Measurements from ENCODE around the gene ABTB2. TPM values are rescaled to one million over a fixed set of nuclear protein-coding genes. Genes with fewer than 3 reads are reported as not detected.

ABTB2 gene
- total RNA-seq, 1 experiment from 2014 or later, result 3.6 TPM

DNA sequence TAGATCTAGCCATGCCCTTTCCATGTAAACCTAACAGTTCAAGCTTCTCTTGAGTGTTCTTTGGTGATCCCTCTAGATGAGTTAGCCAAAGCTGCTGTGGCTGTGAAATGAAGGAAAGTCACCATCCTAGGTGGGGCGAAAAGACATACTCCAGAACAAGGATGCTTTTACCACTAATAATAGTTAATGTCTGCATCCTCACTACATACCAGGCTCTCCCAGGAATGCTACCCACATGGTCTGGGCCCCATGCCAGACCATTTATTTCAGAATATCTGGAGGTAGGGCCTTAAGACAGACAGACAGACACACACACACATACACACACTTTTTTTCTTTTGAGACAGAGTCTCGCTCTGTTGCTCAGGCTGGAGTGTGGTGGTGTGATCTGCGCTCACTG is 14.7 kb downstream of the ABTB2 start:
- Histone ChIP-seq H3K36me3 (ENCODE audit: control insufficient read depth, insufficient read depth, low read length) (no peaks in the 10 kb centered on the region), H3K9me3 (no peaks in the 10 kb centered on the region), H3K4me3 (ENCODE audit: low read depth, low read length) (no peak overlapping the region), H3K27me3 (replicated peaks; ENCODE audit: control insufficient read depth, insufficient read depth, low read length) (no peaks in the 10 kb centered on the region), H3K4me1 (peaks cover 36% of the 10 kb centered on the region)
- H3K4me1 Mint-ChIP-seq (ENCODE audit: low read depth, unreplicated experiment), result peaks cover 22% of the 10 kb centered on the region
- no peaks in the 10 kb centered on the region for H3K36me3 Mint-ChIP-seq (ENCODE audit: insufficient read depth, unreplicated experiment)
- no peak overlapping the region for H3K4me3 Mint-ChIP-seq (ENCODE audit: unreplicated experiment)
- H3K27ac Mint-ChIP-seq (ENCODE audit: unreplicated experiment), result no peak overlapping the region
- no peaks in the 10 kb centered on the region for H3K9me3 Mint-ChIP-seq (ENCODE audit: unreplicated experiment)
- CTCF ChIA-PET, result interaction anchor here (1.6 kb wide), 1 partner anchor 169 kb away, joined by 9 read pairs; no protein-coding TSS in a partner anchor
- BruUV-seq (replicated peaks), result no TSS peak
- POLR2A ChIA-PET, result no interaction called here
- TF ChIP-seq, protein P1, sequence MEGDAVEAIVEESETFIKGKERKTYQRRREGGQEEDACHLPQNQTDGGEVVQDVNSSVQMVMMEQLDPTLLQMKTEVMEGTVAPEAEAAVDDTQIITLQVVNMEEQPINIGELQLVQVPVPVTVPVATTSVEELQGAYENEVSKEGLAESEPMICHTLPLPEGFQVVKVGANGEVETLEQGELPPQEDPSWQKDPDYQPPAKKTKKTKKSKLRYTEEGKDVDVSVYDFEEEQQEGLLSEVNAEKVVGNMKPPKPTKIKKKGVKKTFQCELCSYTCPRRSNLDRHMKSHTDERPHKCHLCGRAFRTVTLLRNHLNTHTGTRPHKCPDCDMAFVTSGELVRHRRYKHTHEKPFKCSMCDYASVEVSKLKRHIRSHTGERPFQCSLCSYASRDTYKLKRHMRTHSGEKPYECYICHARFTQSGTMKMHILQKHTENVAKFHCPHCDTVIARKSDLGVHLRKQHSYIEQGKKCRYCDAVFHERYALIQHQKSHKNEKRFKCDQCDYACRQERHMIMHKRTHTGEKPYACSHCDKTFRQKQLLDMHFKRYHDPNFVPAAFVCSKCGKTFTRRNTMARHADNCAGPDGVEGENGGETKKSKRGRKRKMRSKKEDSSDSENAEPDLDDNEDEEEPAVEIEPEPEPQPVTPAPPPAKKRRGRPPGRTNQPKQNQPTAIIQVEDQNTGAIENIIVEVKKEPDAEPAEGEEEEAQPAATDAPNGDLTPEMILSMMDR (IDR thresholded peaks at IDR 0.05; ENCODE audit: insufficient read depth in 1 of 2, low read depth in 1 of 2, low read length in 1 of 2, severe bottlenecking in 1 of 2, unreplicated experiment in 1 of 2), result no peak
- intact Hi-C loops (cut with micrococcal nuclease; ENCODE audit: unreplicated experiment), result no loop called here
- DNase-seq, result no peak
- H3K27me3 Mint-ChIP-seq (ENCODE audit: insufficient read depth, unreplicated experiment), result no peaks in the 10 kb centered on the region

DNA sequence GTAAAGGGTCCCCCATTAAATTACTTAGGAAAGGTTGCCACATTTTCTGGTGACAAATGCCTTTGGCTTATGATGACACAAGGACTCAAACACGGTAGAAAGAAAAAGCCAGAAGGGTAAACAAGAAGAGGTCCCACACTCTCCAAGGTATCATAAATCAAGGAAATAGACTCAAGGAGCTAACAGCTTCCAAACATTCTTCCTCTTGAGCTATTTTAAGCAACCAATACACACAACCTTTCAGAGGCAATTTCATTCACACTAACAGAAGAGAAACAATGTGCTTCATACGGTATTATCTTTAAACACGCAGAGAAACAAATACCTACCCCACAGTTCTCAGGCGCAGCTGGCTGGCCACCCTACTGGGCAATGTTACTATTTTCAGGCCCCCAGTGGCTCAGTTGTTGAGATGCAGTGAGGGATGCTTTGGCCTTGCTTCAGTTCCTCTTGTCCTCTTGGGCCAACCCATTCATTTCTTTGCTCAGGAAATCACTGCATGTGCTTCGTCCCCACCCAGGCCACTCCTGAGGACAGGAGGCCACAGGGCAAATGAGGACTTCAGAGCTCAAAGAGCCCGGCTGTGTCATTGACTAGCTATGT is 15.8 kb downstream of the ABTB2 start:
- Mint-ChIP-seq H3K4me3 (ENCODE audit: unreplicated experiment) (no peak overlapping the region), H3K4me1 (ENCODE audit: low read depth, unreplicated experiment) (peaks cover 22% of the 10 kb centered on the region), H3K36me3 (ENCODE audit: insufficient read depth, unreplicated experiment) (no peaks in the 10 kb centered on the region), H3K27me3 (ENCODE audit: insufficient read depth, unreplicated experiment) (no peaks in the 10 kb centered on the region), H3K9me3 (ENCODE audit: unreplicated experiment) (no peaks in the 10 kb centered on the region), H3K27ac (ENCODE audit: unreplicated experiment) (no peak overlapping the region)
- no peak for DNase-seq
- ChIA-PET POLR2A (no interaction called here), CTCF (interaction anchor here (1.0 to 1.6 kb wide), 2 partner anchors 16 to 167 kb away, joined by 3 to 9 read pairs; partner anchors contain the start of gene ABTB2)
- intact Hi-C loops (cut with micrococcal nuclease; ENCODE audit: unreplicated experiment), result no loop called here
- Histone ChIP-seq H3K4me1 (peaks cover 36% of the 10 kb centered on the region), H3K4me3 (ENCODE audit: low read depth, low read length) (no peak overlapping the region), H3K36me3 (ENCODE audit: control insufficient read depth, insufficient read depth, low read length) (no peaks in the 10 kb centered on the region), H3K9me3 (no peaks in the 10 kb centered on the region), H3K27me3 (replicated peaks; ENCODE audit: control insufficient read depth, insufficient read depth, low read length) (no peaks in the 10 kb centered on the region)
- BruUV-seq (replicated peaks), result no TSS peak
- TF ChIP-seq, protein P1 (IDR thresholded peaks at IDR 0.05; ENCODE audit: insufficient read depth in 1 of 2, low read depth in 1 of 2, low read length in 1 of 2, severe bottlenecking in 1 of 2, unreplicated experiment in 1 of 2), result no peak

DNA sequence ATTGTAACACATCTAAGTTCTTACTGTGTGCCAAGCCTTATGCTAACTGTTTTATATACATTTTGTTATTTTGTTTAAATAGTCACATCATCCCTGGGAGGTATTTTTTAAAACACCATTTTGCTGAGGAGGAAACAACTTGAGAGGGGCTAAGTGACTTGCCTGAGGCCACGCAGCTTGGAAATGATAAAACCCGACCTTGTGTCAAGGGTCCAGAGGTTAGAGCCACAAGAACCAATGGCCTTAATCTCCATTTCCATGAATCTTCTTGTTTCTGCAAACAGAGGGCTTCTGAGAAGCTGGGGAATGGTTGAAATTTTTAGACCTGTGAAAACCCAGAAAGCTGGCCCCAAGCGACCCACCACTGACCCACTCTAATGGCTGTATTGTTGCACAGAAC is 16.7 kb downstream of the ABTB2 start:
- peaks cover 27% of the 10 kb centered on the region for H3K4me1 ChIP-seq
- no peaks in the 10 kb centered on the region for H3K9me3 Mint-ChIP-seq (ENCODE audit: unreplicated experiment)
- no peaks in the 10 kb centered on the region for H3K27me3 ChIP-seq (replicated peaks; ENCODE audit: control insufficient read depth, insufficient read depth, low read length)
- no peak overlapping the region for H3K4me3 ChIP-seq (ENCODE audit: low read depth, low read length)
- H3K36me3 Mint-ChIP-seq (ENCODE audit: insufficient read depth, unreplicated experiment), result no peaks in the 10 kb centered on the region
- no TSS peak for BruUV-seq (replicated peaks)
- H3K4me1 Mint-ChIP-seq (ENCODE audit: low read depth, unreplicated experiment), result peaks cover 20% of the 10 kb centered on the region
- H3K9me3 ChIP-seq, result no peaks in the 10 kb centered on the region
- ChIA-PET POLR2A (no interaction called here), CTCF (interaction anchor here (0.6 to 0.9 kb wide), 2 partner anchors 38 to 167 kb away, joined by 3 to 4 read pairs; no protein-coding TSS in a partner anchor)
- DNase-seq, result no peak
- TF ChIP-seq, protein P1 (IDR thresholded peaks at IDR 0.05; ENCODE audit: insufficient read depth in 1 of 2, low read depth in 1 of 2, low read length in 1 of 2, severe bottlenecking in 1 of 2, unreplicated experiment in 1 of 2), result no peak
- H3K27me3 Mint-ChIP-seq (ENCODE audit: insufficient read depth, unreplicated experiment), result no peaks in the 10 kb centered on the region
- no peaks in the 10 kb centered on the region for H3K36me3 ChIP-seq (ENCODE audit: control insufficient read depth, insufficient read depth, low read length)
- intact Hi-C loops (cut with micrococcal nuclease; ENCODE audit: unreplicated experiment), result no loop called here
- no peak overlapping the region for H3K4me3 Mint-ChIP-seq (ENCODE audit: unreplicated experiment)
- H3K27ac Mint-ChIP-seq (ENCODE audit: unreplicated experiment), result no peak overlapping the region

Measured in Caco-2 (cell line).